COR-L47 (cell line): ENCODE results near the gene CAPRIN1.

Experiments used
- DNase-seq: peaks from one replicate; lab custom pipeline; 2025; lab: John Stamatoyannopoulos, UW

Gene CAPRIN1

DNA sequence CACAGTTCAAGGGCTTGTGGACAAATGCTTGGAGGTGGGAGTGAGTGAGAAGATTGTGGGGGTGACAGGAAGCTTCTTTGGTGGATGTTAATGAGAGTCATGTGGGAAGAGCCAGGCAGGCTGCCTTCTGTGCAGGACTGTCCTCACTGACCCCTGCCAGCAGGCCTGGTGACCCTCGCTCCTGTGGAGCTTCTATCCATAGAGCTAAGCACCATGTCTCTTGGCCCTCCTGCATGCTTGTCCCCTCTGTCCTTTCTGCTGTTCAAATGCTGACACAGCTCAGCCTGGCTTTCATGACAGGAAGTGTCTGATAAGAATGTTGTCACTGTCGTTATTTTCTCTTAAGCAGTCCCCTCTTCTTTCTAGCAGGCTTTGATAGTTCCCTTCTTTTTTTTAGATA lies 91.5 kb downstream of the CAPRIN1 start:
- DNase-seq: no peak

DNA sequence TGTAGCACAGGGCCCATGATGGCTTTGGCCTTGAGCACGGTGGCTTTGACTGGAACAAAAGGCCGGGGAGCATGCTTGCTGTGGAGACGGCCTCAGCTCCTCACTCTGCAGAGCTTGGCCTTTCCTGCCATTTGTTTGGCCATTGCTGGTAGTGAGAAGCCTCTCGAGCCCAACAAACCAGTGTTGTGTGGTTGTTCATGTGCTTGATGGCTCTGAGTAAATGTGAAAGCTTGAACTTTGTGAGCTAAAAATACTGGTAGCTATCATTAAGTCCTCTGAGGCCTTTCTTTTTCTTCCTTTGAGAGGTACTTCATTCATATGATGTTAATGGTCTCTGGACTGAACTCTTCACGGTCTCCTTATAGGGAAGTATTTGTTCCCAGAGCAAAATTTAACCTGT lies 93.5 kb downstream of the CAPRIN1 start:
- no peak for DNase-seq

DNA sequence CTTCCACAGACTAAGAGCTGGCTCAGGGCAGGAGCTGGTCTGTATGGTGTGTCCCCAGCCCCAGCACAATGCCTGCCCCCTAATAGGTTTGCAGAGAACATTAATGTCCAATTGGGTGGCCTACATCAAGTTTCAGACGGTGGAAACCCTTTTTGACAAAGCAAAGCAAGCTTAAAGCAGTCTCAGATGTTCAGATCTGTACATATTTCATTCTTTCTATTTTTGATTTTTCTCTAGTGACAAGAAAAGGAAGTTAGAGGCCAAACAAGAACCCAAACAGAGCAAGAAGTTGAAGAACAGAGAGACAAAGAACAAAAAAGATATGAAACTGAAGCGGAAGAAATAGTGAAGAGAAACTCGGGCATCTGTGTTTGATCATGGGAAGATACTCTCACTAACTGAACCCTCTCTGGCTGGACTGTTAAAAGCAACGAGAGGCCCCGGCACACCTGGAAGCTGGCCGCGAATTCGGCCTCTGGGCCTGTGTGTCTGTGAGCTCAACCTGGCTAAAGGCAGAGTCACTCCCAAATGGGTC lies 94.4 kb downstream of the CAPRIN1 start:
- DNase-seq: no peak

DNA sequence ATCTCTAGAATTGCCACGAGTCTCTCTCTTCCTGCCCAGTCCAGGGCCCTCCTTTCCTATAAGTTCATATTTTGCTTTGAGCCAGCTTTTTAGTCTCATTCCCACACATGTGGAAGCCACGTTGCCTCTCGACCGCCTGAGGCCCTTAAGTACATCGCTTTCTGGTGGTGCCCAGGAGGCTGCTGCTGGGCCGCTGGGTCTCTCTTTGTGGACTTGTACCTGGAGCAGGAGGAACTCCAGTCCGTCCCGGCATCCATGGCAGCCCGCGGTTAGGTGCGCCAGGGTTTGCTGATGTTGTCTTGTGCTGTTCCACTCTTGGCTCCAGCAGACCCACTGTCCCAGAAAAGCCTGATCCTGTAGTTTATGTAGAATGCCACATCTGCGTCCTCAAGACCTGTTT lies 94.9 kb downstream of the CAPRIN1 start:
- no peak for DNase-seq

DNA sequence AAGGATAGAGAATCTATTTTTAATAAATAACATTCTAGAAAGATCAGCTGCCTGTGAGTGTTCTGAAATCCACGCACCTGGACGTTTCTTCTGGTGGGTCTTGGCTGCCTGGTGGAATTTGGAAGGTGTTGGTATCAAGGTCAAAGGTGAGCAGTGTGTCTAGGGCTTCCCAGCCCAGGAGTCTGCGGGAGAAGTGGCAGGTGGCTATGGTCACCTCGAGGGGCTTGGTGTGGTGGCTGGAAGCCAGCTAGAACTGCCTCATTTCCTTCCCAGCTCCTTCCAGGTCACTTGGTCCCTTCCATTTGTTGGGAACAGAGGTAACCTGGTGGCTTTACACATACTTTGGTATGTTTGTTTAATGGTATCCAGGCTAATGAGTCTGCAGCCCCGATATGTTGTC lies 95.3 kb downstream of the CAPRIN1 start:
- no peak for DNase-seq

DNA sequence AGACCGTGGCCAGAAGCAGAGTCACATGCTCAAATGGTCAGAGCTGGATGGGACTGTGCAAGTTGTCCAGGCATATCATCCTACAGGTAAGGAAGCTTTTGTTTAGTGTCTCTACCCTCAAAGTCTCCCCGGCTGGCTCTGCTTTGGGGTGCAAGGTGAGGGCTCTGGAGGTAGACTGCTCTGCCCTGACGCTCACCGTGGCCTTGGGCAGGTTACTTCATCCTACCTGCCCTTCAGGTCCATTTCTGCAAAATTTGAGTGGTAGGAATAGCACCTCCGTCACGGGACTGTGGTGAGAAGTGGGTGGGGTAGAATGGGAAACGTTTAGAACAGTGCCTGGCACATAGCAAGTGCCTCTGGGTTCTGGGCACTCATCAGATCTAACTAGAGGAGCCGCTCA lies 96.0 kb downstream of the CAPRIN1 start:
- no peak for DNase-seq

DNA sequence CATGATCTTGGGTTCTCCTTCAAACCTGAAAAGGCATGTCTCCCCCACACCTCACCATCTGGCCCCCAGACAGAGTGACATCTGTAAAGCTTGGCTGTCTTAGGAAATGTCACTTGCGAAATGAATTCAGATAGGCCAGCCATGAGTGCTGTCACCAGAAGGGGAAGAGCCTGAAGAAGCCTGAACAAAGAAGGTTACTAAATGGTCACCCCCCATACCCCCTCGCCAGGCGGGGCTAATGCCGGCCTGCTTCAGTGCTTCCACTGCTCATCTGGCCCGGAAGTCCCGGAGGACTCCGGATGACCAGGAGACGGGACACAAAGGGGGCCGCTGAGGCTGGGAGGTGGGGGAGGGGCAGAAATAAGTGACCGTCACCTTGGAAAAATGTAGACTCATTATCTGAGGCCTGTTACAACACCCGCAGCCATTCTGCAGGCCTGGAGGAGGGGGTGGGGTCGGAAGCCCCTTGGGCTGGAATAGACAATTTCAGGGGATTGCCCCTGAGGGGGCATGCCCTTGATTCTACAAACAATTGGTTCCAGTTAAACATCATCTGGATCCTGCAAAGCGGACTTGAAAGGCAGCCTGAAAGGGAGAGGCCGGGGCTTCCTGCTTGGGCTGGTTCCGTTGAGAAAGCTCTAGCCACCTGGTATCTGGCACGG lies 97.1 kb downstream of the CAPRIN1 start:
- no peak for DNase-seq

DNA sequence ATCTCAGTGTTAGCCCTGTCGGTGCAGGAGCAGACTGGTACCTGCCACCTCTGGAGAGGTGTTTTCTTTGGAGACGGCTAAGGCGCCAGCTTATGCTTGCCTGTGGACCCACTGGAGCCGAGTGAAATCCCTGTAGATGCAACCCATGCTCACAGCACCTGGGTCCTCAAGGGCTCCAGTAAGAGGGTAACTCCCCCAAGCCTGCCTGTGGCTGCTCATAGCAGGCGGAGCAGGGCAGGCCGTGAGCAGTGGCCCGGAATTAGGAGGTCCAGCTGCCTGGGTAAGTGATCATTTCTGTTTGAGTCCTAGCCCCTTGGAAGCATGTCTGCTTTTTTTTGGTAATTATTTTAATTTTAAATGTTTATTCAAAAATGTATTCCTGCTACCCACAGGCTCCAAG lies 97.7 kb downstream of the CAPRIN1 start:
- no peak for DNase-seq

DNA sequence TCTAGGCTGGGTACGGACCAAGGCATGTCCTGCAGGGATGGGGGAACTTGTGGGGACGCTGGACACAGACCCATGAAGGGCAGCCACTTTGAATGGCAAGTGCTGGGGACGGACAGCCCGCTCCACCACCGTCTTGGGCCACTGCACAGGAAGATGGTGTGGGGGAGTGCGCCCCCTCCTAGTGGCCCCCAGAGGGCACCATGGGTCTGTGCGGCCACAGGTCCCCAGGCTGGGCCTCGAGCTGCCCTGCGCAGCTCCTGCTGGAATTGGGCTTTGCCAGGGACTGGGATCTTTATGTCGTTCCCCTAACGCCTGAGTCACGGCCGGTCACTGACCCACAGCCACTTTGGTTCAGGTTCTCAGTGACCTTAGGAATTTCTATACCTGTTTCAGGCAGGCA lies 98.3 kb downstream of the CAPRIN1 start:
- DNase-seq: no peak

DNA sequence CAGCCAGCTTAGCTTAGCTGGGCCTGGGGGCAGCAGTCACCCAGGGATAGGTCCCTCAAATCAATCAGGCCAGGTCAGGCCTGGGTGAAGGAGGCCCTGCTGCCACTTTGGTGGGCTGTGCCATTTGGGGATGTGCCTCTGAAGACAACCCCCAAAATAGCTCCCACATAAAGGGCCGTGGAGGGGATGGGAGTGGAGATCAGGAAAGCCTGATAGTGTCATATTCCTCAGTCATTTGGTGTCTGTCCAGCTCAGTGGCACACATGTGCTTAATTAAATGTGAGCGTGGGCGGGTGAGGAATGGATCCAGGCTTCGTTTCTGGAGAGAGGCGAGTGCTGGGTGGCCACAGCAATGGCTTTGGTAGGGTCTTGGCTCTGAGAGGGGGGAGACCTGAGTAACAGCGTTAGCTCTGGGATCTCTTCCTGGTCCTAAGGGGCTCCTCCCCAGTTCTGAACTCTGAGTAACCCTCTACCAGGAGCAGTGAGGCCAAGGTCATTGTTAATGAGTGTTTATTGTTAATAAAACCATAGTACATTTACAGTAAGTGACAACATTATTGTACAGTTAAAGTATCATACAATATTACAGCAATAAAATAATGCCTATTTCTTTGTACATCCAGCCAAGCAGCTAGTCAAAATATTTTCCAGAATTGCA lies 99.1 kb downstream of the CAPRIN1 start:
- DNase-seq: no peak
